GM18520 (cell line): ENCODE results near the gene IL4.
"Not testable (repeated sequence)": the region's sequence is repeated elsewhere in the genome, so short reads cannot be mapped to it uniquely, and the experiment has no call there.

Experiments used
- ATAC-seq: cut with Tn5 transposase; IDR thresholded peaks from one replicate; pipeline ENCODE4 v1.9.1; 2021; ENCODE audit not compliant: unreplicated experiment

Gene IL4

DNA sequence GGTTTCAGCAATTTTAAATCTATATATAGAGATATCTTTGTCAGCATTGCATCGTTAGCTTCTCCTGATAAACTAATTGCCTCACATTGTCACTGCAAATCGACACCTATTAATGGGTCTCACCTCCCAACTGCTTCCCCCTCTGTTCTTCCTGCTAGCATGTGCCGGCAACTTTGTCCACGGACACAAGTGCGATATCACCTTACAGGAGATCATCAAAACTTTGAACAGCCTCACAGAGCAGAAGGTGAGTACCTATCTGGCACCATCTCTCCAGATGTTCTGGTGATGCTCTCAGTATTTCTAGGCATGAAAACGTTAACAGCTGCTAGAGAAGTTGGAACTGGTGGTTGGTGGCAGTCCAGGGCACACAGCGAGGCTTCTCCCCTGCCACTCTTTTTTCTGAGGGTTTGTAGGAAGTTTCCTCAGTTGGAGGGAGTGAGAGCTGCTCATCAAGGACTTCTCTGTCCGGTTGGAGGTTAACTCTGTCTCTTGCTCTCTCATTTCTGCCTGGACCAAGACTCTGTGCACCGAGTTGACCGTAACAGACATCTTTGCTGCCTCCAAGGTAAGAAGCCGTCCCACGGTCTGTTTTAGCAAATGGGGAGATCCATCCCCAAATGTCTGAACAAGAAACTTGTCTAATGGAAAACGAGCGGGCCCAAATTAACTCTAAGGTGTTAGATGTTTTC lies at the start of gene IL4:
Gene IL4 (plus strand): TSS at position 51 of the 692 bp plus-strand sequence. CDS start 62 bp downstream, at position 113.
- peak; percentile 9 for ATAC-seq

DNA sequence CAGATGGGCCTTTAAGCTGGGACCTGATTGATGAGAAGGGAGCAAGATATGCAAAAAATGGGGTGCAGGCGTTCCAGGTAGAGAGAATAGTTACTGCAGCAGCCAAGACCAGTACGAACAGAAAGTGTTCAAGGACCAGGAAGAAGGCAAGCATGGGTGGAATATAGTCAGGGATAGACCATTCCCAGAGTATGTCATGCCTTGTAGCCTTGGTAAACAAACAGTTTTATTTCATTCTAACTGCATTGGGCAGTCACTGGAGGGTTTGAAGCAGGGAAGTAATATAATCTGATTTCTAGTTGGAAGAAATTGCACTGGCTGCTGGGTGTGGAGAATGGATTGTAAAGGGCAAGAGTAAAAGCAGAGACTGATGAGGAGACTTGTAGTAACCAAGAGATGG lies 46.3 kb upstream of the IL4 start:
- ATAC-seq: no peak

DNA sequence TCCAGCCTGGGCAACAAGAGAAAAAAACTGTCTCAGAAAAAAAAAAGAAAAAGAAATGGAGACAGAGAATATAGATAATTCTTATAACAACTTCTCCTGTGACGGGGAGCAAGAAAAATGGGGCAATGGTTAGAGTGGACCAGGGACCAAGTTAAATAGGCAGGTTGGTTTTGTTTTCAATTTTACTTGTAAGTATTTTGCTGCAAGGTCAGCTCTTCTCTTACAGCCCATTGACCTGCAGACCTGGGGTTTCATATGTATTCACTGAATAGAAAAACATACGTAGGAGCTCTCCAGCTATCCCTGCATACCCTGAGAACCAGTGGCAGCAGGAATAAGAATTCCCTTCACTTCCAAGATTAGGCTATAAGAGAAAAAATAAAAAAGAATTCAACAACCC lies 45.0 kb upstream of the IL4 start:
- ATAC-seq: no peak

DNA sequence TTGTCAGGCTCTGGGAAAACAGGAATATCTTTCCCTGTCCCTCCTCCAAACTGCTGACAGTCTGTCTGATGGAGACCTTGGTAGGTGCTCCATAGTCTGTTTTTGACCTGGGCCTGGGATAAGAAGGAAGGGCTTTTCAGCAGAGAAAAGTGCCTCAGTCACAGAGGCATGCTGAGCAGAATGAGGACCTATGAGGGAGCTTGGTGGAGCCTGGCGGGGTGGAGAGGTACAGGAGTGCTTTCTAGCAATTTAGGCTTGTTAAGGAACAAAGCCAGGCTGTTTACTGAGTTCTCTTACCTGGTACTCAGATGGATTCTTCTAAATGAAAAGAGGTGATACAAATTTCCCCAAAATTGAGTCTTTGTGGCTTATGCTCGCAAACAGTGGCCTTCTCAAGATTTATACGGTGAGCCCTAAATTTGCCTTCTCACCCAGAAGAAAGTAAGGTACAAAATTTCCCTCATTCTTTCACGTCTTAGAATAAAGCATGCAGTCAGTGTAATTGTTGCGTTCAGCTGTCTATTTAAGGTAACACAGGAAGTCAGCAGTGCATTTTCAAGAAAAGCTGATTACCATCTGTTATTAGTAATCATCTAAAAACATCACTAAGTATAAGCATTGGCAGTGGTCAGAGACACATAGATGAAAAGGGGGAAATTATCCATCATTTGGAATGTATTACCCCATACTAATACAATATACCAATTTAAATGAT lies 44.4 kb upstream of the IL4 start:
- ATAC-seq: peak; percentile 70

DNA sequence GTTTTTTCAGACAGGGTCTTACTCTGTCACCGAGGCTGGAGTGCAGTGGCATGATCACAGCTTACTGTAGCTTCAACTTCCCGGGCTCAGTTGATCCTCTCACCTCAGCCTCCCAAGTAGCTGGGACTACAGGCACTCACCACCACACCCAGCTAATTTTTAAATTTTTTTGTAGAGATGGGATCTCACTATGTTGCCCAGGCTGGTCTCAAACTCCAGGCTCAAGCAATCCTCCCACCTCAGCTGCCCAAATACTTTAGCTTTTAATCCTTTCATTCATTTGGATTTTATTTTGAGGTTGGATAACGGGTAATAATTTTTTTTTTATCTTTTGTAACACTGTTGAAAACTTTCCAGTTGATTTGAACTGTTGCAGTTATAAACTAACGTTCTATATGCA lies 40.2 kb upstream of the IL4 start:
- not testable (repeated sequence) for ATAC-seq

DNA sequence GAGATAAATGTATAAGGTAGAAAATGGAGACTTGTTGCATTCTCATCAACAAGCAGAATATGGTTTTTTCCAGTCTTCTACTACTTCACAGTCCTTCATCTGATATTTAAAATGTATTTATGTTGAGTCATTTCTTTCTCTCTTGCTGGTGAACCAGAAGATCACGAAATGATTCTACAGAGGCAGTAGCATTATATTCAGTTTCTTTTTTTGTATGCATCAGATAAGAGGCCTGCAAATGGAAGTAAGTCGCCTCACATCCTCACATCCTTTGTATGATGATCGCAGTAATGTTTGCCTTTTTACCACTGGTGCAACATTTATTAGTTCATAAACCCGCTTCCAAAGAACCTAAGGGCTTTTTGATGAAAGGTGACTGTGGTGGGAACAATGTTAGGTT lies 37.9 kb upstream of the IL4 start:
- ATAC-seq: peak; percentile 71

DNA sequence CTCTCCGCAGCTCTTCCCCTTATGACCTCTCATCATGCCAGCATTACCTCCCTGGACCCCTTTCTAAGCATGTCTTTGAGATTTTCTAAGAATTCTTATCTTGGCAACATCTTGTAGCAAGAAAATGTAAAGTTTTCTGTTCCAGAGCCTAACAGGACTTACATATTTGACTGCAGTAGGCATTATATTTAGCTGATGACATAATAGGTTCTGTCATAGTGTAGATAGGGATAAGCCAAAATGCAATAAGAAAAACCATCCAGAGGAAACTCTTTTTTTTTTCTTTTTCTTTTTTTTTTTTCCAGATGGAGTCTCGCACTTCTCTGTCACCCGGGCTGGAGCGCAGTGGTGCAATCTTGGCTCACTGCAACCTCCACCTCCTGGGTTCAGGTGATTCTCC lies 36.5 kb upstream of the IL4 start:
- no peak for ATAC-seq

DNA sequence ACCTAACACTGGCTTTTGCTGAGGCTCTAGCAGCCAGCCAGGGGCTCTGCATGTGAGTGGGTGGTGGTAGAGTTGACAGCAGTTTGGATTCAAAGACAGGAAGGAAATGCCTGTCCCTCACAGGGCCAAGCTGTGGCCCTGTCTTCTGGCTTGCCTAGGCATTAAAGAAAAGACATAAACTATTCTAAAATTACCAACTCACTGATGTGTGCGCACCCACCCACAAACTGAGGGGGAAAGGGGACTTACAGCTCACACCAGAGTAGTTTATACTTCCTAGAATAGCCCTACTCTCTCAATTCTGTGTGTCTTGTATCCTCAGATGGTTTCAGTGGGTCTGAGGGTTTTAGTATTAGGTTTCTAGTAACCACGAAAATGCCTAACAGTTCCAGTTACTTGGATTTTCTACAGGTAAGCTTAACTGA lies 34.1 kb upstream of the IL4 start:
- ATAC-seq: no peak

DNA sequence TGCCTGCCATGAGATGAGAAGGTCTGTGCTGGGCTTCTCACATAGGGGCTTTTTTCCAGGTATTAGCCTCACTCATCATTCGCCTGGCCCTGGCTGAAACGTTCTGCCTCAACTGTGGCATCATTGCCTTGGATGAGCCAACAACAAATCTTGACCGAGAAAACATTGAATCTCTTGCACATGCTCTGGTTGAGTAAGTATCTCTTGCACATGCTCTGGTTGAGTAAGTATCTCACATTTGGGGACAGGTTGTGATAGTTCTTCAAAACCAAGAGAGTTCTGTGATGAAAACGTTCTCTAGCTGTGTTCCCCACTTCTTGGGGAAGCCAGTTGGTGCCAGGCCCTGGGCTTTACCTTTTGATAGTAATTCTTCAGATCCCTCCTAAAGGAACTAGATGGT lies 33.2 kb upstream of the IL4 start:
- ATAC-seq: no peak

DNA sequence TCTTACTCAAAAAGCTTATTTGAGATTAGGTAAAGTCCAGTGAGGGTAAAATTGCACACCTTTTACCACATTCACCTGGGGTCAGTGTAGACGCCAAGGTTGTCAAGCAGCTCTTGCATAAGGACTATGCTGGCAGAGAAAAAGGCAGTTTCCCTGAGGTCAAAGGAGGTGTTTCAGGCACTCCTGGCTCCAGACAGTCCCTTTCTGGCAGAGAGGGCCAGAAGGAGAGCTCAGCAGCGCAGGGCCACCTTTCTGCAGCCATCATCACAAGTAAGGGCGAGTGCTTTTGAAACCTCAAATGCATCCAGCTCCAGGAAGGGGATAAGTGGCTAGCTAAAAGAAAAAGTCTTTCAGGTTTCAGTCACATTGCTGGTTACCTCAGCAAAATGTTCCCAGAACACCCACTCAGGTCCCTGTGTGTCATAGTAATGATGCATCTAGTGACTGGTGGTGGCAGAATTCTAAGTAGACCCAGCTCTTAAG lies 32.5 kb upstream of the IL4 start:
- no peak for ATAC-seq

DNA sequence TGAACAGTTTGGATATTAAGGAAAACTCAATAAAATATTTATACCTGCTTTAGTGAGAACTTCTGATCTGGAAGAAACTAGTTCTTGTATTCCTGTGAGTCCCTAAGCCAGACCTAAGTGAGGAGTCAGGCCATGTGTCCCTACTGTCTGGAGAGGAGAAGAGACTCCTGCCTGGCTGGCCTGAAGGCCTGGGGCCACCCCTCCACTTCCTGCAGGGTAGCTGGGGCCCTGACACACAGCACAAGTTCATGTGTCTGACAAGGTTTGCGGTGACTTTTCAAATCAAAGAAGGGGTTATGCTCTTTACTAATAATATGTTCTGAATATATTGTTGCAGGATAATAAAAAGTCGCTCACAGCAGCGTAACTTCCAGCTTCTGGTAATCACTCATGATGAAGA lies 31.9 kb upstream of the IL4 start:
- no peak for ATAC-seq

DNA sequence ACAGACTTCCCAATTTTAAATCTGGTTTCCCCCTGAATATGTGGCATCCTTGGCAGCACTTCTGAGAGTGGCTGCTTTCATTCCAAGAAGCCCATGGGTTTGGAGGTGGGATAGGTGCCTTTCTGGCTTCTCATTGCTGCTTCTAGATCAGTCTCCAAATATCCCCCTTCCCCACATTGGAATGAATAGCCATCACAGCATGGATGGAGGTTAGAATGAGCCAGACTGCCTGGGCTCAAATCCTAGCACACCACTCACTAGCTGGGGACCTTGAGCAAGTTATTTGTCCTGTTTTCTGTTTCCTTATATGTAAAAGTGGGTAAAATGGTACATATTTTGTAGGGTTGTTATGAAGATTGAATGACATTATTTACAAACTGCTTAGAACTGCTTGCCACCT lies 29.6 kb upstream of the IL4 start:
- ATAC-seq: no peak

DNA sequence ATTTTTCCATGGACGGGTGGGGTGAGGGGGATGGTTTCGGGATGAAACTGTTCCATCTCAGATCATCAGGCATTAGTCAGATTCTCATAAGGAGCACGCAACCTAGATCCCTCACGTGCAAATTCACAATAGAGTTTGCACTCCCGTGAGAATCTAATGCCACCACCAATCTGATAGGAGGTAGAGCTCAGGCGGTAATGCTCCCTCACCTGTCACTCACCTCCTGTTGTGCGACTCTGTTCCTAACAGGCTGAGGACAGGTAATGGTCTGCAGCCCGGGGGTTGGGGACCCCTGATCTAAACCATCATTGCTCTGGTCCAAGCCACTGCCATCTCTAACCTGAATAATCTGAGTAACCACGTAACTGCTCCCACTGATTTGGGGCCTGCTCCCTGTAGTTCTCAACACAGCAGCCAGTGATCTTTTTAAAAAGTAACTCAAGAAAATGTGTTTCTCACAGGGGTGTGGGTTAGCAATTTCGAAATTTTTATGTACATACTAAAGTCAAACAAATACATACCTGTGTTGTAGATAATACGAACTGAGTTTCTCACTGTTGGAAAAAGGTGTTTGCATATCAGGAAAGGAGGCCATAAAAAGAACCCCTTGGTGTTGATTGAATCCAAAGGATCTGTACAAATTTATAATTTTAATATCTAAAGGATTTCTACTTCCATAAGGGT lies 27.1 kb upstream of the IL4 start:
- no peak for ATAC-seq

DNA sequence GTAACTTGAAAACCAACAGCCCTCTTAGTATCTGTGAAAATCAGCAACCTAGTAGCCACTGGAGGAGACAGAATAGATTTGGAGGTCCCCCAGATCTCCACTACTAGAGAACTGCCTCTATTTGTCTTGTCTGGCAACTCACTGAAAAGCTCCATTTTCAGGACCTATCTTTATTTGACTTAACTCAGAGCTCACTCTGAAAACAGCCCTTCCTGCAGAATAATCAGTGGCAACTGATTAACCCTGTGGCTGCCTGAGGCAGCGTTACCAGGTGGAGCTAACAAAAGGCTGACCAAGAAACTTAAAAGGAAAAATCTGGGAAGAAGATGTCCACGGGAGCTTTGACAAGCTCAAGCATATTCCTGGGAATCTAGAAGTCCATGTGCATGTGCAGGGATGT lies 26.3 kb upstream of the IL4 start:
- no peak for ATAC-seq

DNA sequence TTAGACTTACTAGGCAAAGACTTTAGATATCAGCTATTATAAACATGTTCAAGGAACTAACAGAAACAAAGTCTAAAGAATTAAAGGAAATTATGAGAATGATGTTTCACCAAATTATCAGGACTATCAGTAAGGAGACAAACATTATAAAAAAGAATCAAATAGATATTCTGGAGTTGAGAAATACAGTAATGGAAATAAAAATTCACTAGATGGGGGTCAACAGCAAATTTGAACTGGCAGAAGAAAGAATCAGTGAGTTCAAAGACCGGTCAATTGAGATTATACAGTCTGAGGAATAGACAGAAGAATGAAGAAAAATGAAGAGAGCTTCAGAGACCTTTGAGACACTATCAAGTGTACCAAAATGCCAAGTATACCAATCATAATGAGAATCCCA lies 25.4 kb upstream of the IL4 start:
- ATAC-seq: no peak

DNA sequence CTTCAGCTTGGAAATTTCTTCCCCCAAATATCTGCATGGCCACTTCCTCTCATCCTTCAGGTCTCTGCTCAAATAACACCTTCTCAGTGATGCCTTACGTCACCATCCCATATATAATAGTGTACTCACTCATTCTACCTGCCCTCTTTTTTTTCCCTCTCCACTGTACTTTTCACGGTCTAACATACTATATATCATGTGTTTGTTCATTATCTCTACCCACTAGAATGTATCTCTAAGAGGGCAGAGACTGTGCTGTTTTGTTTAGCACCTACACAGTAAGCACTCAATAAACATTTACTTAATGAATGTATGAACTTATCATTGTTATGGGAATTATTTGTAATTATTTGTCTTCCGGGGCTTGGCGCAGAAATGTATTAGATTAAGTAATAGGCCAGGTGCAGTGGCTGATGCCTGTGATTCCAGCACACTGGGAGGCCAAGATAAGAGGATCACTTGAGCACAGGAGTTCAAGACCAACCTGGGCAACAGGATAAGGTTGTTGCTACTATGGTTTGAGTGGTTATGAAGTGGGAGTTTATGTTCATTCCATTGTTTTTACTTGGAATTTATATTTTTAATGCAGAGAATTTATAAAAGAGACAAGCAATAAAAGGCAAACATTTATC lies 21.8 kb upstream of the IL4 start:
- ATAC-seq: no peak

DNA sequence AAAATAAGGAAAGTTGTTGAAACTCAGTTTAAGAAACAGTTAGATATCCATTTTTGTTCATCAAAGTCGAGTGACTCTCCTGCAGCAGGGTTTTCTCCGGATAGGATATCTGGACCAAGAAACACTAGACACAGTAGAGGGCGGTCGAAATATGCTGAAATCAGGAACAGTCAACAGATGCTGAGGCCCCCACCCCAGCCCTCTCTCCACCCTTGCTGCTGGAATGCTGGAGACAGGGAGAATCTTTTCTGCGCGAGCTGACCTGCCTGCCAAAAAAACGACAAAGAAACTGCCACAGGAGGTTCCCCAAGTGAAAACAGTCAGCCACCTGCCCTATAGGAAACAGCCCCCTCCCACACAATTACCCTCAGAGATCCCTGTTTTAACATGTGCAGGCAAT lies 20.1 kb upstream of the IL4 start:
- ATAC-seq: no peak

DNA sequence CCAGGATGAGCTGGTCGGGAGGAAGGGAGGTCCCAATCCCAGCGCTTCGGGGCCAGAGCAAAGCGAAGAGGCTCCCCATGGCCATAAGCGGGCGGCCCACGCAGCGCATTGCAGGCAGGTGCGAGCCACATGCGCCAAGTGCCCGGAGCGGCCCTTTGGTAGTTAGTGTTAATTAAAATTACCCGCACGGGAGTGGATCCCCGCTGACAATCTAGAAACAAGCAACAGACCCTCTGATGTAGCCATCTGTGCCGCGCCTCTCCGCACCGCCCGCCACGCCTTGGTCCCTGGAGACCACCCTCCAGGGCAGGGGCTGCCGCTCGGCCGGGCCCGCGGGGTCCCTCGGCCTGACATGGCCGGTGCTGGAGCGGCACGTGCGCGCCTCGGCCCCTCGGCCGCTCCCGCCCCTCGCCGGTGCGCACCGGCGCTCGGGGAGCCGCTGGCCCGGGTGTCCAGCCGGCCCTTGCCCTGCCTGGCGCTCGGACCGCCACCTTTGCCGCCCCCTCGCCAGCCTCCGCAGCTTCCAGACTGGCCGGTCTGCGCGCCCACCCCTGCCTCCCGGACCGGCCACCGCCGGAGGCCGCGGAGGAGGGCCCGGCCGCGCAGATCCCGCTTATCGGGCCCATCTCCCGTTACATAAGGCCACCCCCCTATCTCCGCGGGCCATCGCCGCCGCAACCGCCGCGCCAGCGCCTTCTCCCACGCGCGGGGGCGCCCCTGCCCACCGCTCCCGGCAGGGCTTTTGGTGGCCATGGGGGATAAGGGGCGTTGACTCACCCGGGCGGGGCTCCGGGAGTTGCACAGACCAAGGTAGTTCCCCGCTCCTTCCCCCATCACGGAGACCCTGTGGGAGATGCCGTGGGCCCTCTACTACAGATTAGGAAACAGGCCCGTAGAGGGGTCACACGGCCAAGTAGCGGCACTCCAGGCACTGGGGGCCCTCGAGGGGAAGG lies 17.7 kb upstream of the IL4 start:
- ATAC-seq: no peak

DNA sequence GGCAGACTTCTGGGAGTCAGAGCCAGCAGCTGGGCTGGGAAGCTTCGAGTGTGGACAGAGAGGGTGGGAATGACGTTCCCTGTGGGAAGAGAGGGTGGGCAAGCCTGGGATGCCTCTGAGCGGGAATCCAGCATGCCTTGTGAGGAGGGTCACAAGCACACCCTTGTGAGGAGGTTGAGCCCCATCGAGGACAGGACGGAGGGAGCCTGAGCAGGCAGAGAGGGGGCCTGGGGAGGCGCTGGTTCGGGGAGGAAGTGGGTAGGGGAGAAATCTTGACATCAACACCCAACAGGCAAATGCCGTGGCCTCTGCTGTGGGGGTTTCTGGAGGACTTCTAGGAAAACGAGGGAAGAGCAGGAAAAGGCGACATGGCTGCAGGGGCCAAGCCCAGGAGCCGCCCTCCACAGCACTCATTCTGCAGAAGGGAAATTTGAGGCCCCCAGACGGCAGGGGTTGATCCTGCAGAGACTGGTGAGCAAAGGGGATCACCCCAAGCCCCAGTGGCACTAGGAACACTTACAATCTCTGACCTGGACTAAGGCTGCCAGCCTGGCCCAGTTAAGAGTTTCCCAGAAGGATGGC lies 16.9 kb upstream of the IL4 start:
- no peak for ATAC-seq
